HG02610 (cell line): ENCODE results near the gene SDCCAG8.
"Not testable (repeated sequence)": the region's sequence is repeated elsewhere in the genome, so short reads cannot be mapped to it uniquely, and the experiment has no call there.

Experiments
- ATAC-seq: cut with Tn5 transposase; IDR thresholded peaks from one replicate; pipeline ENCODE4 v1.9.1; 2021; ENCODE audit warnings: mild to moderate bottlenecking, moderate library complexity; ENCODE audit not compliant: unreplicated experiment

SDCCAG8 gene

DNA sequence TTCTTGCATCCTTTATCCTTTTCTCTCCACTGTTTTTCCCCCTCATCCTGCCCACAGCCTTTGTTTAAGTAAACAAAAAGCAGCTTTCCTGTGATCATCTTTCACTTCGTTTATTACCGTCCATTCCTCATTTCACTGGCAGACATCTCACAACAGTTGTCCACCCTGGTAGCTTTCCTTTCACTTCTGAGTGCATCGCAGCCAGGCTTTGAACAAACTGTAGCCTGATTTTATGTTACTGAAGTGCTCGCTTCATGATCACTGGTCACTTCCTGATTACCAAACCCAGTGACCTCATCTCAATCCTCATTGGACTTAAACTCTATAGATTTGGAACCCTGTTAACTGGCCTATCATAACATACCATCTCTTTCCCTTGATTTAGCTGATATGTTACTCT is 67.7 kb downstream of the SDCCAG8 start:
- no peak for ATAC-seq

DNA sequence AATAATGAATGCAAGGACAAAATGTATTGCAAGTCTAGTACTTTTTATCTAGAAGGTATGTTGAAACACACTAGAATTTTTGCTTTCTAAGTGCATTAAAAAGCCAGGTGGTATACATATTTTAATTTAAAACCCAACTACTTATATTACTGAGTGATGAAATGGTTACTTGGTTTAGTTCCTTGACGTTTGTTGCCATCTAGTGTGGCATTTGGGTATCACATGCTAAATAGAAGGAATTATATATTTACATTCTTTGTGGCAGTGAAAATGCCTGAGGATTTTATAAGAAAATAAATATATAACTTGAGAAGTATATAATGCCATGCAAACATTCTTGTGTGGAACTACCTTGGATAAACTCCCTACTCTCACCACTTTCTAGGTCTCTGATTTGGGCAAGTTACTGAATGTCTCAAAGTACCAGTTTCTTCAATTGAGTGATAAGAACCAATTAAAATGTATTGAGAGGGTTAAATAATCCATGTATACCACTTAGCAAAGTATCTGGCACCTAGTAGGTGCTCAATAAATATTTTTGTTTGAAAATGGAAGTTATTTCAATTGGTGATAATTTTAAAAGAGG is 69.6 kb downstream of the SDCCAG8 start:
- peak; percentile 49 for ATAC-seq

DNA sequence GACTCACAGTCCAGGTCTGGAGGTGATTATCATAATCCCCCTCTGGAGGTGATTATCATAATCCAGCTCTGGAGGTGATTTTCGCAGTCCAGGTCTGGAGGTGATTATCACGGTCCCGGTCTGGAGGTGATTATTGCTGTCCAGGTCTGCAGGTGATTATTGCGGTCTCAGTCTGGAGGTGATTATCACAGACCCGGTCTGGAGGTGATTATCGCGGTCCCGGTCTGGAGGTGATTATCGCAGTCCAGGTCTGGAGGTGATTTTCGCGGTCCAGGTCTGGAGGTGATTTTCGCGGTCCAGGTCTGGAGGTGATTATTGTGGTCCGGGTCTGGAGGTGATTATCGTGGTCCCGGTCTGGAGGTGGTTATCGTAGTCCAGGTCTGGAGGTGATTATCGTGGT is 76.6 kb downstream of the SDCCAG8 start:
- no peak for ATAC-seq

DNA sequence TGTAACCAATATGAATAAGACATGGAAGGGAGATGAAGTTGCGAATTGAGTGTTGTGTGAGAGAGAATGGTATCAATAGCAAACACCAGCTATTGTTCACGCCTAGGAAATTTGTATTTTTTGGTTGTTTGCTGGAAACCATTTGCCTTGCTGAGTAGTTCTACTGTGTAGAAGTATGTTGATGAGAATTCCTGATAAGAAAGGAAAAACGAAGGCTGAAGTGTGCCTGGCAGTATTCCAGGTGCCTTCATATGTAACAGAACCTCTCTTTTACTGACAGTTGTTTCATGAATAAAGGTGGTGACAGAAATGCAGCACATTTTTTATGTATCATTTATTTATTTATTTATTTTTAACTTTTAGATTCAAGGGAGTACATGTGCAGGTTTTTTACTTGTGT is 79.5 kb downstream of the SDCCAG8 start:
- ATAC-seq, result no peak

DNA sequence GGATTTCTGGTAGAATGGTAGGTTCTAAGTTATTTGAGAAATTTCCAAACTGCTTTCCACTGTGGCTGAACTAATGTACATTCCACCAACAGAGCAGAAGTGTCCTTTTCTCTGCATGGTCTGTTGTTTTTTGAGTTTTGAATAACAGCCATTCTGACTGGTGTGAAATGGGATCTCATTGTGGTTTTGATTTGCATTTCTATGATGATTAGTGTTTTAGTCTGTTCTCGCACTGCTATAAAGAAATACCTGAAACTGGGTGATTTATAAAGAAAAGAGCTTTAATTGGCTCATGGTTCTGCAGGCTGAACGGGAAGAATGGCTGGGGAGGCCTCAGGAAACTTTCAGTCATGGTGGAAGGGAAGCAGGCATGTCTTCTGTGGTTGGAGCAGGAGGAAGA is 80.3 kb downstream of the SDCCAG8 start:
- no peak for ATAC-seq

DNA sequence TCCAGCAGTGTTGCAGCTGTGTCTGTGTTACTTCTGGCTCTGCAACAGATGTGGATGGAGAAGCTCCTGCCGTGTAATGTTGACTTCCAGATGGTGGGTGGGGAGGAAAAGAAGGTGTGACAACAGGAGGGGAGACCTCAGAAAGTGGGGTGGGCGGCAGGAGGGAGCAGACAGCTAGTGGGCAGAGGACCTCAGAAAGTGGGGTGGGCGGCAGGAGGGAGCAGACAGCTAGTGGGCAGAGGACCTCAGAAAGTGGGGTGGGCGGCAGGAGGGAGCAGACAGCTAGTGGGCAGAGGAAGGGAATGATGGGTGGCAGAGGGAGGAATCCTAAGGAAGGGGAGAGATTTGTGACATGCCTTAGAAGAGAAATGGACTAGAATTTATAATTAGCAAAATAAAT is 83.0 kb downstream of the SDCCAG8 start:
- not testable (repeated sequence) for ATAC-seq

DNA sequence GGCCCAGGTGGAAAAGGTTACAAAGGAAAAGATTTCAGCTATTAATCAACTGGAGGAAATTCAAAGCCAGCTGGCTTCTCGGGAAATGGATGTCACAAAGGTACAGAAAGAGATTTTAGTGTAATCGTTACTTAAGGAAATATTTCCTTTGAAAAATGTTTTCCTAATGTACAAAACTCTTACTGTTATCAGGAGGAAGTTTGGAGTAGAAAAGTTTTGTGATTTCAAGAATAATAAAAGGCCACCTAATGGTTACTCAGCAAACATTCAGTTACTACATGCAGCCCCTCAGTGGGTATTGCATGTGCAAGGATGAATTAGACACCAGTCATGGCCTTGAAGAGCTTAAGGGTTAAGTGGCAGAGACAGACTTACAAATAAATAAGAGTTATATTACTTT is 85.2 kb downstream of the SDCCAG8 start:
- ATAC-seq, result no peak

DNA sequence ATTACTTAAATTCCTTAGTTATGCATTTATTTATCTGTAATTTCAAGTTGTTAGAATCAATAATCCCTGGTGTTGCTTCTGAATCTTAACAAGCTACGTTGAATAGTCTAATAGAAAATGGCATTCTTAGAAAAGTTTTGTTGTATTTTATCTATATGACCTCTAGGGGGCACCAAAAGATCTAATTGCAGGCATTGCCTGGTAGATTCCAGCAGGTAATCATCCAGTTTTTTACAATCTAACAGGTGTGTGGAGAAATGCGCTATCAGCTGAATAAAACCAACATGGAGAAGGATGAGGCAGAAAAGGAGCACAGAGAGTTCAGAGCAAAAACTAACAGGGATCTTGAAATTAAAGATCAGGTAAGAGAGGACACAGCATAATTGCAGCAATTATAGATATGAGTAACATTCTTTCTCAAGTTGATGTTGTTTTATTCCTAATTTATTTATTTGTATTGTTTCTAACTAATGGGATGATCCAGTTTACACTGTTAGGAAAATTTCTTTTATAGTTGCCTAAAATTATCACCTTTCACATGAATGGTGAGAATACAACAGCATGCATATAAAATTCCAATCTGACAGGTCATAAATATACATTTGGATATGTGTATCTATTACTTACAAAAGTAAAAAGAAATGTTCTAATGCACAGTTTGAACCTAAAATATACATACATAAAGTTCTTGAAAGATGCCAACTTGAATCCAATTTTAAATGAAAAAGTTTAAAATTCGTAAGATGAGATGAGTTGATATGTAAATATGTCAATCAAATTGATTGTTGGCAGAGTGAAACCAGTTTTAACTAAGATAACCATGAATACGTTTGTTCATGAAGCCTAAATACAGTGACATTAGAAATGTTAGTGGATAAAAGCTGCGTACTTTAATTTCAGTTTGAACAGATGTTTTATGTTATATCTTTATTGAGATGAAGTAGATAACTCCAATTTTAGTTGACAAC is 88.4 kb downstream of the SDCCAG8 start:
- ATAC-seq, result no peak

DNA sequence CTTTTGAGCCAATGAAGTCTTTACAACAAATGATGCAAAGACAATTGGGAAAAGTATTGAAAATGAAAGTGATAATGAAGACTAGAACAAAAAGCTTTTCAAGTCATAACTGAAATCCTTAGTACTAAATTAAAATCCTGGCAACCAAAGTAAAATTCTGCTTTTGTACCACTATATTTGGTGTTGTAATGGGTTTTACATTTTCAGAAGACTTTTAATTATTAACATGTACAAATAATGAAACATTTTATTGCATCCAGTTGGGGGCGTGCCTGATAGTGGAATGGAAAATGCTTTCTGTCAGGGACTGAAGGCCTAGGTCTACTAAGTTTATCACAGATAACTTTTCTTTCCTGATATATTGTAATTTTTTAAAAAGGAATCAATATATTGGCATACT is 89.4 kb downstream of the SDCCAG8 start:
- ATAC-seq, result peak; percentile 53

DNA sequence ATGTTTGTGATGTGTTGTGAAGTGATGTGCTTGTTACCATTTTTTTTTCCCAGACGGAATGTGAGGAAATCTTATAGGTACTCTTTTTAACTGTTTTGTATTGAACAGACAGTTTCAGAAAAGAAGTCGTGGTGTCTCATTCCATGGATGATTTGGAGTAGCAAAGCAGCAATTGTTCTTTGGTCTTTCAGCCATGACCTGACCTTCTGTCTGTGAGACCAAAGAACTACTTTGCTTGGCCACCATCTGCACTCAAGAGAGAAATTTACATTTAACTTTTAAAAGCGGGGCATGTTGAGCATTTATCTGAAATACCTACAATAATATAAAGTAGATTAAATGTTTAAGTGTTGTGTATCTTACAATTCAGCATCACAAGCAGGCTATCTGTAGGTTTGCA is 90.2 kb downstream of the SDCCAG8 start:
- no peak for ATAC-seq

DNA sequence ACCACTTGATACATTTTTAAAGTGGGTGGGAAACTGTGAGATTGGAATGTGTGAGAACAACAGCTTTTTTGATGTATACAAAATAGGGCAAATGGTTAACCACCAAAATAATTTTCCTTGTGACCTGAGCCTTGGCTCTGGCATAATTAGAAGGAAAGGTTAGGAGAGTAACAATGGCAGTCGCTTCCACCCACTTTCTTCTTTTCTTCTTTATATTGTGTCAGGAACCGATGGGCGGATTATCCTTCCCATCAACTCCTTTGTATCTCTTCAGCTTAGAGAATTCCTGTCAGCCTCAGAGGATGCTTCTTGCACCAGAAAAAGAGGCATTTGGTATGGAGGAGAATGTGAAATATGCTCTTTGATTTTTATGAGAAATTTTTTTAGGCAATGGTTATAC is 90.6 kb downstream of the SDCCAG8 start:
- no peak for ATAC-seq

DNA sequence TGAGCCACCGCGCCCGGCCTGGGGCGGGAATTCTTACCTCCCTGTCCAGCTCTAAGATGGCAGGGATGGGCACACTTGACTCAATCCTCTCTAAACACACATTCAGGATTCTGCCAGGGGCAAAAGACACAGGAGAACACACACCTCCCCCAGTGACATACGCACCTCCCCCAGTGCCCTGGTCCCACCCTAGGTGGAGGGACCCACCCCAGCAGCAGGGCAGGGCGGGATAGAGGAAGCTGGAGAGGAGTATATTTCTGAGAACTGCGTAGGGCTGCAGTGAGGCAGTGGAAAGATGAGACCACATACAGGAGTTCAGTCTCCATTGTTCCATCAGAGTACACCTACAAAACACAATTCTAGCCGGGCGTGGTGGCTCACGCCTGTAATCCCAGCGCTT is 92.5 kb downstream of the SDCCAG8 start:
- ATAC-seq, result no peak

DNA sequence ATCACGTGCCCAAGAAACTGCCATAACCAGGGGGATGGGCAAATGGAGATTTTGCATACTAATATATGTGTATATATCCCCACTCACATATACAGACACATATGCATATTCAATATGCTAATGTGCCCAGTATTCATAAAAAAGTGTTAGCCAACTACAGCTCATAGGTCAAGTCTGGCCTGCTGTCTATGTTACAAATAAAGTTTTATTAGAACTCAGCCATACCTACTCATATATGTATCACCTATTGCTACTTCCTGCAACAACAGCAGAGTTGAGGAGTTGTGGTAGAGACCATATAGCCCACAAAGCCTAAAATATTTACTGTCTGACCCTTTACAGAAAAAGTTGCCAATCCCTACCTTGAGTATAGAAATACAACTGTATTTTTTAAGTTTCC is 93.3 kb downstream of the SDCCAG8 start:
- no peak for ATAC-seq

DNA sequence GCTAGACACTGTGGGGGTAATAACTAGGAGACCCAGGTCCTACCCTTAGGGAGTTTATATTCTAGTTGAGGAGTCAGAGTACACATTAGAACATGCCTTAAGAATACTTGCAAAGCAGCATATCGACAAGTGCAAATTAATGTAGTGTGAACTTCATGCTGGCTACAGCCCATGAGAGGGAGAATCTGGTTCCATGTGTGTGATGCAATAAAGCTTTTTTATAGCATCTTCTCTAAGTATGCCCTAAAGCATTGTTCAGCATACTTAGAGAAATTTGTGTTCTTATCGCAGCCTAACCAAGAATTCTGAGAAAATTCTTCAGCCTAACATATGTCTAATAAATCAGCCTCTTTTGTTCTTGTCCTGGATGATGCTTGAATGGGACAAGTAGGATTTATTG is 95.5 kb downstream of the SDCCAG8 start:
- ATAC-seq, result no peak

DNA sequence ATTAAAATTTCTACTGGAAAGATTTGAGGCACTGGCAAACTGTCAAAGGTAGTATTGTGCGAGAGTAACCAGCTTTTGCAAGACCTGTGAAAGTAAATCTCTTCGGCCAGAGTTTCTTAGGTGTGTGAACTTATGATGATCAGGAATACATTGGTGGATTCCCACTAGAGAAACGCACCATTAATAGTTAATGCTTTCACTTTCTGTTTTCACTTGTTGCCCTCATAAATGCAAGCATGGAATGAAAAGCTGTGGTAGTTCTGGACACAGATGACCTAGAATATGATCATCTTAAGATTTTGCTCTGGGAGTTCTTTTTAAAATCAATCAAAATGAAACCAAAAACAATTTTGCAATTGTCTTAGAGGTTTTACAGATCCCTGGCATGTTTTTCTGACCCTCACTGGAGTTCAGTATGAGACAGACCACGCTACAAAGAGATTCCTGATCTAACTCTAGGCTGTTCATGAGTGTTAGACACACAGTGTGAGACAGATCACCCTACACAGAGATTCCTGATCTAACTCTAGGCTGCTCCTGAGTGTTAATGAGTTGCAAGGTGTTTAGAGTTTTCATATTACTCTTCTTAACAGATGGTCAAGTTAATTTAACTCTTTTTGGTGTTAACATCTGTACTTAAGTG is 98.8 kb downstream of the SDCCAG8 start:
- peak; percentile 92 for ATAC-seq

DNA sequence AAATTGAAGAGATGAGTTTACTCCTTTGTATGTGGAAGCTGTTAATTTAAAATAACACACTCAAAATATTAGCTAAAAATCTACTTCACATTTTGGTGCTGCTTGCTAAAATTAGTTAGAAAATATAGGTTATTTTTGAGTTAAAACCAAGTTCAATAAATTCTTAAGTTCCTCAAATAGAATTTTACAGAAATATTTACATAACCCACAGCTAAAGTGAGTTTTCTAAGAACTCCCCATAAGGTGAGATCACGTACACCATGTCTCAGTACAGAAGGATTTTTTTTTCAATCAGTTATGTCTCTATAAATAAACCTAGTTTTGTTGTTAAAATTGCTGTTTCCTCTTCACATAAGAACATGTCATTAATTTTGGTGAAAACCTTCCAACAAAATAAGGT is 108.0 kb downstream of the SDCCAG8 start:
- ATAC-seq, result peak; percentile 75

DNA sequence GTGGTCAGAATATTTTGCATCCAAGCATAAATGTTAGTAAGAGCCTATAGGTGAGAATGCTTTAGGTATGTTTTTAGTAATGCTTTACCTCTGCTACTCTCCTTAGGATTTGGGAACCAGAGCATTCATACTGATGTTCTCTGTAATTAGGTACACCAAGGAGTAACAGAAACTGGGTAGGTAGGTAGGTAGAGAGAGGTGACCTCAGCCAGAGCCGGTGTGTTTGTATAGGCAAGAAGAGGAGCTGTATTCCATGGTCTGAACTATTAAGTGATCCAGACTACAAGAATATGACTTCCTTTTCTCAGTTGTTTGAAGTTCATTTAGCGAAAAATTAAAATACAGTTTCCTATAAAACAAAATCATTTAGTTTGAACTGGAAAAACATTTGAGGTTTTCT is 108.5 kb downstream of the SDCCAG8 start:
- peak; percentile 45 for ATAC-seq

DNA sequence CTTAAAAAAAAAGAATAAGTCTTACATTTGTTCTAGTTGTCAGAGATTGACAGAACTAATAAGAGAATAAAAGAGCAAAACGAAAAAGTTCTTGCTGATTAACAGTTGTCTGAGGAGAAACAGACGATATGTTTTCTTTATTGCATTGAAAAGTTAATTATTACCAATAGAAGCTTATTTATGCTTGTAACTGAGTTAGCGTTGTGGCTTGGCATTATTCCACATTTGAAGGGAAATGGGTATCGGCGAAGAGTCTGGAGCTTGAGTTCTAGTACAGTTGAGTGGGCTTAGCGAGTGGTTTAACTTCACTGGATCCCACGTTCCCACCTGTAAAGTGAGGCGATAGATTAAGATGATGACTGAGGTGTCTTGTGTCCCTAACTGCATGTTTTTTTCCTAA is 109.0 kb downstream of the SDCCAG8 start:
- ATAC-seq, result no peak

DNA sequence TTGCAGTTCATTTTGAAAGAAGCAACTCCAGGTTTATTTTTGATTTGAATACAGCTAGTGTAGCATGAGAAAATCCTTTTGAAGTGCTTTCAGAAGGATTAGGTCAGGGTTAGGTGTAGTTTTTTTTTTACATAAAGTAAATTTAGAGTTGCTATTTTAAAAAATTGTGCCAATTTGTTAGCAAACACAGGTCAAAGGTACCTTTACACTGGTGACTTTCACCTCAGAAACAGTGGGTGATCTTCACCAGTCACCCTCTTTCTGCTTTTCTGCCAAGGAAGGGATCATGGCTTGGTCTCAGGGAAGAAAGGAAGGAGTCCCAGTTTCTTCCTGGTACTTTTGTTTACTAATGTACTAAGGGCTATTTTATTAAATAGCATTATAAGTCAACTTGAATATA is 111.5 kb downstream of the SDCCAG8 start:
- no peak for ATAC-seq

DNA sequence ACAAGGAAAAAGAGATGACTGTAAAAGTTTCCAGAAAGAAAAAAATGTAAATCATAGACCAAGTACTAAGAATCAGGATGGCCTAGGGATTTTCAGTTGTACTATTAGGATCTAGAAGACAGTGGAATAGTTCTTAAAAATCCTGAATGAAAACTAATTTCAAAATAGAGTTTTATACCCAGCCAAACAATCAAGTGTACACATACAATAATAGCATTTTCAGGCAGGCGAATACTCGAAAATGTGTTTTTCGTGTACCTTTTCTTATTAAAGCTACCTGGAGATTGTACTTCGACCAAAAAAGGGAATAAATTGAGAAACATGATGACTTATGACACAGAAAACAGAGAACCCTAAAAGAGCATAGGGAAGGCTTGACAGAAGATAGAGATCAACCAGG is 118.6 kb downstream of the SDCCAG8 start:
- ATAC-seq, result no peak

DNA sequence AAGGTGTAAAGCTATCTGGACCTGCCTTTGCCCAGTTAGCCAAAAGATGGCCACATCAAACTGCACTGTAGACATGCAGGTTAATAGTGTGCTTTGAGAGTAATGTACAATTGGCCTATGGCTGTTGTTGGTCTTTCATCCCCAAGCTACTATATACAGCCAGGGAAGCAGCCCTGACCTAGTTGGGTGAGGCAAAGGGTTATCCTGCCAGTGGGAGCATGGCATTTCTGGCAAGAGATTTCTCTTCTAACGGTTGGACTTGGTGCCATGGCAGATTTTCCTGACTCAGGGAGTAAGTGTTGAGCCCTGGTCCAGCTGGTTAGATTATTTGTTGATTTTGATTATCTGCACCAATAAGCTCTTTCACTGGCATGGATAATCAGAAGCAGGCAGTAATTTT is 119.8 kb downstream of the SDCCAG8 start:
- ATAC-seq, result no peak

DNA sequence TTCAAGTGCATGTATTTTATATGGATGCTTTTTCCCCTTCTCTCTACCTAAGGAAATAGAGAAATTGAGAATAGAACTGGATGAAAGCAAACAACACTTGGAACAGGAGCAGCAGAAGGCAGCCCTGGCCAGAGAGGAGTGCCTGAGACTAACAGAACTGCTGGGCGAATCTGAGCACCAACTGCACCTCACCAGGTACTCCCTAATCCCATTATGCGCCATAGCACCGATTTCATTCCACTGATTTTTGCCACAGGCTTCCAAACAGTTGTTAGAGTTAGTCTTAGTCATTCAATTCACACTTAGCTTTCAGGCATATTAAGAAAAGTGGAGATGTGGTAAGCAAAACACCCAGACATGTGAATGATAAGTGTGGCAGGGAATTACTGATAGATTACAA is 122.8 kb downstream of the SDCCAG8 start:
- ATAC-seq, result no peak
